Esophagus mucosa (tissue), 1 donor: ENCODE results near the gene USP48. TPM values are rescaled to one million over a fixed set of nuclear protein-coding genes. Genes with fewer than 3 reads are reported as not detected.
"Not testable (repeated sequence)": the region's sequence is repeated elsewhere in the genome, so short reads cannot be mapped to it uniquely, and the experiment has no call there.

Experiments used
- ATAC-seq: fragments of 200-7000 bp; cut with Tn5 transposase; one replicate; pipeline ENCODE4 v1.9.1; 2020
- total RNA-seq: library from RNA; stranded (reverse); gene quantifications from one replicate; pipeline ENCODE4 v1.2.4, GENCODE V29; 2023
- donor health status: DM: yes; HTN: yes; CAD: no.

The USP48 gene
- total RNA-seq, 1 donor from 2014 or later = 37.3 TPM

DNA sequence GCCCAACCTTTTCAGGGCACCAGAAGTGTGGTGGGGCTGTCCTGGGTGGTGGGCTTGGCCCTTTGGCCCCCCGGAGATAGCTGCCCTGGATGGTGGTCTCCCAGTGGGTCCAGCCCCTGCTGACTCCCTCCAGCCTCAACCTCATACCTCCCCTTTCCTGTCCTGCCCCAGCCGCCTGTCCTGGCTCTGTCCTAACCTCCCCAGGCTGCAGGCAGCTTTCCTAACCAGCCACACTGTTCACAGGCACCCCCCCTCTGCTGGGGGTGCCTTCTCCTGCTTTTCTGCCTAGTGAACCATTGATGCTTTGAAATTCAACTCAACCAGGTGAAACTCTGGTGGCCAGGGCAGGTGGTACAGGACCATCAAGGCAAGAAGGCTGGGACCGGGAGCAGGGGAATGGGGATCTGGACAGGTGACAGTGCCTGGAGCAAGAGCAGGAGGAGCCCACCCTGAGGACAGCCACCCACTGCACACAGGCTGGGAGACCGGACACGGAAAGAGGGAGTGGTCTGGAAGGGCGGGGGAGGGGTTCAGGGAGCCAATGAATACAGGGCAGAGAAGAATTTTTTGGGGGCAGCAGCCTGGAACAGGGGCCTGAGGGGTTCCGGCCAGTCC lies 149.7 kb downstream of the USP48 start:
- no peak for ATAC-seq

DNA sequence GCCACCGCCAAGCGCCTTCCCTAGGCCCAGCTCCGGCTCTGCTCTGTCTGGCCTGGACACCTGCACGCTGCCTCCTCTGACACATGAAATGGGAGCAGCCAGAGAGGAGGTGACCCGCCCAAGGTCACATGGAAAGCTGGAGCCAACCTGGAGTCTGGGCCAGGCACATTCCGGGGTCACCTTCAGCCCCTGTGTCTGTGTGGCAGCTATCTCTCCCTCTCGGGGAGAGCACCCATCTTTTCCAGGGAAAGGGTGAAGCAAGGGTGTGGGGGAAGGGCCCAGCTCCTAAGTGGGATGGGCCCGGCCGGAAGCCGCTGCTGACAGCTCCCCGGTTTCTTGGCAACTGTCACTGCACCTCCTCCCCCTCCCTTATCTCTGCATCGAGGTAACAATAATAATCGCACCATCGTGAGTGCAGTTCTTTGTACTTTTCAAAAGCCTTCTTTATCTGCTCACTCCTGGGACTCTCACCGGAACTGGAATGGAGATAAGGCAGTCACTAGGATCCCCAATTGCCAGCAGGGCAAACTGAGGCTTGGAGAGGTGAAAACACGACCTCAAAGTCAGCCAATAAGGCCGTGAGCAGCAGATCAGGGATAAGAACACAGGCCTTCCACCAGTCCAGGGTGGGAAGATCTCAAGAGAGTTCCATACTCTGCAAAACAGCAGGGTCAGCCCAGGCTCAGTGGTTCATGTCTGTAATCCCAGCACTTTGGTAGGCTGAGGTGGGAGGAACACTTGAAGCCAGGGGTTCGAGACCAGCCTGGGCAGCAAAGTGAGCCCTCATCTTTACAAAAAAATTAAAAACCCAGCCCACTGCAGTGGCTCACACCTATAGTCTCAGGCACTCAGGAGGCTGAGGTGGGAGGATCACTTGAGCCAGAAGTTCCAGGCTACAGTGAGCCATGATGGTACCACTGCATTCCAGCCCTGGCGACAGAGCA lies 150.7 kb downstream of the USP48 start:
- no peak for ATAC-seq

DNA sequence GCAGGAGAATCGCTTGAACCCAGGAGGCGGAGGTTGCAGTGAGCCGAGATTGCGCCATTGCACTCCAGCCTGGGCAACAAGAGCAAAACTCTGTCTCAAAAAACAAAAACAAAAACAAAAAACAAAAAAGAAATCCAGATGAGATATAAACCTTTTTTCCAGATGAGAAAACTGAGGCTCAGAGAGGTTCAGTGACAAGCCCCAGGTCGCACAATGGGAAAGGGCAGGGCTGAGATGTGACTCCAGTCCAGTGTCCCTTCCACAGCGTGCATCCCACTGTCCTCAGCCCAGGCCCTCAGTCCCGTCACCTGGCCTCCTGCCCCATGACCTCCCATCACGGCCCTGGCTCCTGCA lies 151.4 kb downstream of the USP48 start:
- not testable (repeated sequence) for ATAC-seq

DNA sequence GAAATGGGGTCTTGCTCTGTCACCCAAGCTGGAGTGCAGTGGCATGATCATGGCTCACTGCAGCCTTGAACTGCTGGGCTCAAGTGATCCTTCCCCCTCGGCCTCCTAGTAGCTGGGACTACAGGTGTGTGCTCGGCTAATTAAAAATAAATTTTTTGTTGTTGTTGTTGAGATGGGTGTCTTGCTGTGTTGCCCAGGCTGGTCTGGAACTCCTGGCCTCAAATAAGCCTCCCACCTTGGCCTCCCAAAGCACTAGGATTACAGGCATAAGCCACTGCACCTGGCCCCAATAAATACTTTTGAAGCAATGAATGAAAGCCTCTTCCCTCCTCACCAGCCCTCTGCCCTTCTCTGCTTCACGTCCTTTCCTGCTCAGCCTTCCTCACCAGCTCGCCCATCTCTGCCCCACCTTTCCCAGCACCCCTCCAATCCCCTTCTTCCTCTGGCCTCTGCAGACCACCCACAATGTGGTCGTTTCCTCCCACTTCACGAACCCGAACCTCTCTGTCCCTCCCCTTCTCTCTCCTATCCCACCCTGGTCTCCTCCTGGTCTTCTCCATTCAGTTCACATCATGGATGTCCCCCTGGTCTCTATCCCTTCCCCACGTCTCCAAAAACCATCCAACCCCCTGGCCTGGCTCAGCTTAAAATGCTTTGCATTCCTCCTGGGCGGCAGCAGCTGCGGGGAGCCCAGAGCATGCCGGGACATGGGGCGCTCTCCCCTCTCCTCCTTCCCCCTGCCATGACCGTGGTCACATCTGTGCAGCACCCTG lies 152.2 kb downstream of the USP48 start:
- no peak for ATAC-seq

DNA sequence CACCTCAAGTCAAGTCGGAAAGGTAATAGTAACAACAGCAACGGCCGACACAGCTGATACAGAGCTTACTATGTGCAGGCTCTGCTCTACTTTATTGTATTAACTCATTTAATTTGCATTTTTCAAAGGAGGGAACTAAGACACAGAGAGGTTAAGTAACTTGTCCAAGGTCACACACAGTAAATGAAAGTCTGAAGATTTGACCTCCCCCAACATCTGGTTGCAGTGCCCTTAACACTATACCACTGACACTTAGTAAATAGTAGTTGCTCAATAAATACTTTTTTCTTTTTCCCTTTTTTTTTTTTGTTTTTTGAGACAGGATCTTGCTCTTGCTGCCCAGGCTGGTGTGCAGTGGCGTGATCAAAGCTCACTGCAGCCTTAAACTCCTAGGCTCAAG lies 153.0 kb downstream of the USP48 start:
- no peak for ATAC-seq

DNA sequence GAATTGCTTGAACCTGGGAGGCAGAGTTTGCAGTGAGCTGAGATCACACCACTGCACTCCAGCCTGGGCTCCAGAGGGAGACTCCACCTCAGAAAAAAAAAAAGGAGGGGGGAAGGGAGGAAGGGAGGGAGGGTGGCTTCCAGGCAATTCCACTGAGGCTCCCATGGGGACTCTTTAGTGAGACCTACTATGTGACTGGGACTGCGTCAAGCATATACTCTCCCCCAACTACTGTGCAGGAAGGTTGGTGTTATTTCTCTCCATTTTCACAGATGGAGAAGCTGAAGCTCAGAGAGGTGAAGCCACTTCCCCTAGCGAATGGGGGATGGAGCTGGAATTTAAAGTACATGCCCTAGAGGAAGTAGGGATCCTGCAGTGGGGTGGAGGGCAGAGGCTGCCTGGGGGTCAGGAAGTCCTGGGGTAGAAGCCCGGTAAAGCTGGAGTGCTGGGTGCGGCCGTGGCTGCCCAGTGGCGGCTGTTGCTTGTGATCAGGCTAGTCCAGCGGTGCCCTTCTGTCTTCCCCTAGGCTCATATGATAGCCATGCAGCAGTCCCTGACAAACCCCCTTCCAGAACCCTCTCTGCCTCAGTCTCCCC lies 154.1 kb downstream of the USP48 start:
- no peak for ATAC-seq

Other genes starting within 250 kb of the USP48 start
- 3.0 TPM for gene RAP1GAP, start 113.8 kb downstream of the USP48 start, total RNA-seq
- 0.04 TPM for gene LDLRAD2, start 29.1 kb upstream of the USP48 start, total RNA-seq
- gene HSPG2, start 154.2 kb upstream of the USP48 start, total RNA-seq = 91.0 TPM
- gene CELA3B, start 193.9 kb upstream of the USP48 start, total RNA-seq = not detected
- not detected for gene CELA3A, start 218.5 kb upstream of the USP48 start, total RNA-seq